ENCODE results near the gene ROR2. TPM values are rescaled to one million over a fixed set of nuclear protein-coding genes. Genes with fewer than 3 reads are reported as not detected.
A peak's percentile ranks its signal among the peaks of the same experiment; 100 is the strongest.

Gene ROR2
- total RNA-seq, 1 donor from 2014 or later: 18.6 TPM

DNA sequence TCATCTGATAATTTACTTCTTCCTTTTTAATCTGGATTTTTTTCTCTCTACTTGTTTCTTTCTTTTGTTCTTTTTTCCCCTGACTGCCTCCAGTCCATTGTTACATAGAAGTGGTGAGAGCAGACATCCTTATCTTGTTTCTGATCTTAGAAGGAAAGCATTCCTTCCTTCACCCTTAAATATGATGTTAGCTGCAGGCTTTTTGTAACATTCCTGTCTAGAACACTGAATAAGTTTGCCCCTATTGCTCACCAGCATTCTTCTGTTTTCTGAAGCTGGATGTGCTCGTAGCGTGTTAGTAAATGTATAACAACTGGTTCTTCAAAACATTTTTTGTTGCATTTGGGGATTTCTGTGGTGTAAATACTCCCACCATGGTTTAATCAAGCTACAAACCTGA, 389.7 kb downstream of the ROR2 start:
- Mint-ChIP-seq H3K36me3 (ENCODE audit: low read depth) (no peaks in the 10 kb centered on the region), H3K9me3 (ENCODE audit: low read depth) (peaks cover 2% of the 10 kb centered on the region), H3K27me3 (ENCODE audit: low read depth) (no peaks in the 10 kb centered on the region), H3K4me1 (ENCODE audit: low read depth) (peaks cover 15% of the 10 kb centered on the region), H3K4me3 (ENCODE audit: unreplicated experiment) (no peak overlapping the region), H3K27ac (ENCODE audit: unreplicated experiment) (peak overlapping the region; percentile 77)
- TF ChIP-seq, protein P1, sequence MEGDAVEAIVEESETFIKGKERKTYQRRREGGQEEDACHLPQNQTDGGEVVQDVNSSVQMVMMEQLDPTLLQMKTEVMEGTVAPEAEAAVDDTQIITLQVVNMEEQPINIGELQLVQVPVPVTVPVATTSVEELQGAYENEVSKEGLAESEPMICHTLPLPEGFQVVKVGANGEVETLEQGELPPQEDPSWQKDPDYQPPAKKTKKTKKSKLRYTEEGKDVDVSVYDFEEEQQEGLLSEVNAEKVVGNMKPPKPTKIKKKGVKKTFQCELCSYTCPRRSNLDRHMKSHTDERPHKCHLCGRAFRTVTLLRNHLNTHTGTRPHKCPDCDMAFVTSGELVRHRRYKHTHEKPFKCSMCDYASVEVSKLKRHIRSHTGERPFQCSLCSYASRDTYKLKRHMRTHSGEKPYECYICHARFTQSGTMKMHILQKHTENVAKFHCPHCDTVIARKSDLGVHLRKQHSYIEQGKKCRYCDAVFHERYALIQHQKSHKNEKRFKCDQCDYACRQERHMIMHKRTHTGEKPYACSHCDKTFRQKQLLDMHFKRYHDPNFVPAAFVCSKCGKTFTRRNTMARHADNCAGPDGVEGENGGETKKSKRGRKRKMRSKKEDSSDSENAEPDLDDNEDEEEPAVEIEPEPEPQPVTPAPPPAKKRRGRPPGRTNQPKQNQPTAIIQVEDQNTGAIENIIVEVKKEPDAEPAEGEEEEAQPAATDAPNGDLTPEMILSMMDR (IDR thresholded peaks at IDR 0.05): no peak
- no peak for DNase-seq (ENCODE audit: low spot score)

DNA sequence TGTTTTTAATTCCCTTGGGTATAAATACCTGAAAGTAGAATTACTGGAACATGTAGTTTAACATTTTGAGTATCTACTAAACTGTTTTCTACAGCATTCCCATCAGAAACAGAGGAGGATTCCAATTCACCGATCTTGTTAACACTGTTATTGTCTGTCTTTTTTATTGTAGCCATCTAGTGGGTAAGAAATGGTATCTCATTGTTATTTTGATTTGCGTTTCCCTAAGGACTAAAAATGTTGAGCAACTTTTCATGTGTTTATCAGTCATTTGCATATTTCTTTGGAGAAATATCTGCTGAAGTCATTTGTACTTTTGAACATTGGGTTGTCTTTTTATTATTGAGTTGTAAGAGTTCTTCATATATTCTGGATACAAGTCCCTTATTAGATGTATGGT, 391.1 kb downstream of the ROR2 start:
- TF ChIP-seq, protein P1 (IDR thresholded peaks at IDR 0.05): peak; percentile 44
- H3K4me1 Mint-ChIP-seq (ENCODE audit: low read depth): peaks cover 15% of the 10 kb centered on the region
- DNase-seq (ENCODE audit: low spot score): no peak
- no peak overlapping the region for H3K27ac Mint-ChIP-seq (ENCODE audit: unreplicated experiment)
- H3K9me3 Mint-ChIP-seq (ENCODE audit: low read depth): peaks cover 9% of the 10 kb centered on the region
- H3K27me3 Mint-ChIP-seq (ENCODE audit: low read depth): no peaks in the 10 kb centered on the region
- no peak overlapping the region for H3K4me3 Mint-ChIP-seq (ENCODE audit: unreplicated experiment)
- peaks cover 2% of the 10 kb centered on the region for H3K36me3 Mint-ChIP-seq (ENCODE audit: low read depth)

DNA sequence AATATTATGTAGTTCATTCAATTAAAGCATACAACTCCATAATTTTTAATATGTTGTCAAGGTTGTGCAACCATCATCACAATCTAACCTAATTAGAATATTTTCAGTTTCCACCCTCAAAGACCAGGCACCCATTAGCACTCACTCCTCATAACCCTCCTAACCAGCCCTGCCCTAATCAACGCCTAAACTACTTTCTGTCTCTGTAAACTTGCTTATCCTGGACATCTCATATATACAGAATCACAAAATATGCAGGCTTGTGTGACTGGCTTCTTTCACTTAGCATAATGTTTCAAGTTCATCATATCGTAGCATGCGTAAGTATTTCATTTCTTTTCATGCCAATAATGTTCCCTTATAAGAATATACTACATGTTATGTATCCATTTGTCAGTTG, 391.6 kb downstream of the ROR2 start:
- Mint-ChIP-seq H3K9me3 (ENCODE audit: low read depth) (peaks cover 9% of the 10 kb centered on the region), H3K4me1 (ENCODE audit: low read depth) (peaks cover 15% of the 10 kb centered on the region), H3K36me3 (ENCODE audit: low read depth) (peaks cover 2% of the 10 kb centered on the region), H3K27ac (ENCODE audit: unreplicated experiment) (no peak overlapping the region), H3K27me3 (ENCODE audit: low read depth) (no peaks in the 10 kb centered on the region), H3K4me3 (ENCODE audit: unreplicated experiment) (no peak overlapping the region)
- DNase-seq (ENCODE audit: low spot score): no peak
- TF ChIP-seq, protein P1 (IDR thresholded peaks at IDR 0.05): no peak

DNA sequence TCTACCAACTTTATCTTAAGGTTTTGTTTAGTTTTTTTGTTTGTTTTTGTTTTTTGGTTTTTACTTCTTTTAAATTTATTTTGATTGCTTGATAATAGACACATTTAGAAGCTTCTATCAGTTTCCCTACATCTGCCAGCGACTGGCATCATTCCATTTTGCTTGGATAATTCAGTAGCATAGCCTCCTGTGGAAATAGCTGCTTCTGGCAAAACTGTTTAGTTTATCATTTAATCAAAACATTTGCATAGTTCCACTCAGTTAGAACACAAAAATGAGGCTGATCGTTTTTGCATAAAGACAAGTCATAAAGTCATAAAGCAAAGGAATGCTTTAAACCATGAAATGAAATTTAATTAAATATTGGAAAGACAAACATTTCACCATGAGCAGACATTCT, 392.7 kb downstream of the ROR2 start:
- no peak overlapping the region for H3K4me3 Mint-ChIP-seq (ENCODE audit: unreplicated experiment)
- H3K27ac Mint-ChIP-seq (ENCODE audit: unreplicated experiment): no peak overlapping the region
- no peaks in the 10 kb centered on the region for H3K27me3 Mint-ChIP-seq (ENCODE audit: low read depth)
- H3K36me3 Mint-ChIP-seq (ENCODE audit: low read depth): peaks cover 2% of the 10 kb centered on the region
- DNase-seq (ENCODE audit: low spot score): no peak
- TF ChIP-seq, protein P1 (IDR thresholded peaks at IDR 0.05): no peak
- H3K4me1 Mint-ChIP-seq (ENCODE audit: low read depth): peaks cover 15% of the 10 kb centered on the region
- peaks cover 9% of the 10 kb centered on the region for H3K9me3 Mint-ChIP-seq (ENCODE audit: low read depth)

DNA sequence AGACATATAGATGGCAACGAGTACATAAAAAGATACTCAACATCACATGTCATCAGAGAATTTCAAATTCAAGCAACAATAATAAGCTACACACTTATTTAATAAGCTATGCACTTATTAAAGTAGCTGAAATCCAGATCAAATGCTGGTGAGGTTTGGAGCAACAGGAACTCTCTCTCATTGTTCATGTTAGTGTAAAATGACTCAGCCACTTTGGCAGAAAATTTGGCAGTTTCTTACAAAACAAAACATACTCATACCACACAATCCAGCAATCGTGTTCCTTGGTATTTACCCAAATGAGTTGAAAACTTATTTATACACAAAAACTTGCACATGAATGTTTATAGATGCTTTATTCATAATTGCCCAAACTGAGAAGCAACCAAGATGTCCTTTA, 394.9 kb downstream of the ROR2 start:
- H3K27me3 Mint-ChIP-seq (ENCODE audit: low read depth): no peaks in the 10 kb centered on the region
- TF ChIP-seq, protein P1 (IDR thresholded peaks at IDR 0.05): no peak
- peaks cover 7% of the 10 kb centered on the region for H3K4me1 Mint-ChIP-seq (ENCODE audit: low read depth)
- no peak overlapping the region for H3K27ac Mint-ChIP-seq (ENCODE audit: unreplicated experiment)
- H3K9me3 Mint-ChIP-seq (ENCODE audit: low read depth): peaks cover 9% of the 10 kb centered on the region
- H3K4me3 Mint-ChIP-seq (ENCODE audit: unreplicated experiment): no peak overlapping the region
- no peak for DNase-seq (ENCODE audit: low spot score)
- H3K36me3 Mint-ChIP-seq (ENCODE audit: low read depth): peaks cover 2% of the 10 kb centered on the region

All from chondrocyte (in vitro differentiated cells).